ENCODE data around the gene IGSF21.

Gene IGSF21

DNA sequence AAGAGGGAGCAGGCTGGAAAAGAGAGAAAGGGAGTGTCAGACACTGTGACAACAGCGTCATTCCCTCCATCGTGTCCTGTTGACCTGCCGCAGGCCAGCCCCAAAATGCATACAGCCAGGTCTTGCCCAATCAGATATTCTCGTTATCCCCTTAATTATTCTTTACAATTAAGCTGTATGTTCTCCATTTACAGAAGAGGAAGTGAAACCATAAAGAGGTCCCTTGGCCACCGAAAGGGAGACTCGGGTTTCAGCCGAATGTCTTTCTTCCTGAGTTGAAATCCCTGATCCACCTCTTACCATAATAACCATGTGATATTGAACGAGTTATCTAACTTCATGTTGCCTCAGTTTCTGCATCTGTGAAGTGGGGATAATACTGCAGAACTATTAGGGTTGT, 70.5 kb downstream of the IGSF21 start:
- no peak for DNase-seq (ENCODE audit: low read depth)

DNA sequence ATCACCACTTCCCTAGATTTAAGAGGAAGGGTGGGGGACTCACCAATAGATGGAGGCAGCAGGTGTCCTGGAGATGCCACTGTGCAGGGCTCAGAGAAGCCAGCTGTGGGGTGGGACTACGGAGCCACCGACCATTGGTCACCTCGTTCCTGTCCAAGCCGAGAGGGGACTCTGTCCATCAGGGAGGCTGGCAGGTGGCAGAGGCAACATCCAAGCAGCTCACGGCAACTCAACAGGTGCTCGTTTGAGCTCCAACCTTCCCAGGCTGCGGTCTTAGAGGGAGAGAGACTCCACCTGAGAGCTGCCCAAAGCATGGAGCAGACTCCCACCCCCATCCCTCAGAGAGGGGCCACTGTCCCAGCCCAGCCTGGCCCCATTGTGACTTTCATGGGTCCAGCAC, 71.4 kb downstream of the IGSF21 start:
- no peak for DNase-seq (ENCODE audit: low read depth)

DNA sequence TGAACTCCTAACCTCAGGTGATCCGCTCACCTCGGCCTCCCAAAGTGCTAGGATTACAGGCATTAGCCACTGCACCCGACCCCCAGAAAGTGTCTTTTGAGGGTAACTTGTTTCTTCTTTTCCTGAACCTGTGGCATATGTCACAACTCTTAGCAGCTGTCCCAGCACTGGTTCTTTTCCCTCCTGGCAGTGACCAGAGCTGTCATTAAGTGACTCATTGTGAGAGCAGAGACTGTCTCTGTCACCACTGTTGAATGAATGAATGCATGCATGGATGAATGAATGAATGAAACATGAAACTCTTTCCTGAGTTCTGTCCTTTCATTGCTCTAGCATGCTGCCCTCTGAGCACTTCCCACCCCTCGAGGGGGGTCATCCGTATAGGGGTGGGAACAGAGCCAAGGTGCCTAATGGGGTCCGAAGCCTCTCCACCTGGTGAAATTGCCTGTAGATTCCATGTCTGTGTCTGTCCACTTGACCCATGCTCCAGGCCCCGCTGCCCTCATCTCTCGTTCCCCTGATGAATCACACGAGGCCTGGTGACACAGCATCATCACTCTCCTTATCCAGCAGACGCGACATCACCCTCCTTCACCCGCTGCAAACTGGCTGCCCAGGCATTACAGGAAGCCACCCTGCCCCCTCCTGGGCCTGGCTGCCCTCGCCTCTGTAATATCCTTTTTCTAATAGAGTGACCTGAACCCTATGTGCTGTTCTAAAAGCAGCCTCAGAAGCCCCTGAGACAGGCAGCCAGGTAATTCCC, 75.0 kb downstream of the IGSF21 start:
- no peak for DNase-seq (ENCODE audit: low read depth)

DNA sequence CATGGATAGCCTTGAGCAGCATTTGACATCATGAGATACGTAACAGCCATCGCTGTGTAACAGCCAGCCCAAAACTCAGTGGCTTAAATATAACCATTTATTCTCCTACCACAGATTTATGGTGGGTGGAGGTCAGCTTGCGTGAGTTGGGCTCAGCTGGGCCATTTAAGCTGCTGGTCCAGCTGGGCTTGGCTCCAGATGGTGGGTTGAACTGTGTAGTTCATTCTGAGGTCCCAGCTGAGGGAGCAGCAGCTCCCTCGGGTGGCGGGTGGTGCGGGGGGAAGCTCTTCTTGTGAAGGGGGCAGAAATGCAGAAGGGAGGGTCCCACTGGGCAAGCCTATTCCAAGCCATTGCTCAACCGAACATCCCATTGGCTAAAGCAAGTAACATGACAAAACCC, 75.9 kb downstream of the IGSF21 start:
- no peak for DNase-seq (ENCODE audit: low read depth)

DNA sequence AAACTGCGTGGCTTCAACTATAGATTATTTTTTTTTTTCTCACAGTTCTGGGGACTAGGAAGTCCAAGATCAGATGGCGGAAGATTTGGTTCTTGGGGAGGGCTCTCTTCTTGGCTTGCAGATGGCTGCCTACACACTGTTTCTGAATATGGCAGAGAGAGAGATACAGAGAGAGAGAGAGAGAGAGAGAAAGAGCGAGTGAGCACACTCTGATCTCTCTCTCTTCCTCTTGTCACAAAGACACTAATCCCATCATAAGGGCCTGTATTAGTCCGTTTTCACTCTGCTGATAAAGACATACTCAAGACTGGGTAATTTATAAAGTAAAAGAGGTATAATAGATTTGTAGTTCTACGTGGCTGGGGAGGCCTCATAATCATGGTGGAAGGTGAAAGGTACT, 79.5 kb downstream of the IGSF21 start:
- DNase-seq (ENCODE audit: low read depth): no peak

DNA sequence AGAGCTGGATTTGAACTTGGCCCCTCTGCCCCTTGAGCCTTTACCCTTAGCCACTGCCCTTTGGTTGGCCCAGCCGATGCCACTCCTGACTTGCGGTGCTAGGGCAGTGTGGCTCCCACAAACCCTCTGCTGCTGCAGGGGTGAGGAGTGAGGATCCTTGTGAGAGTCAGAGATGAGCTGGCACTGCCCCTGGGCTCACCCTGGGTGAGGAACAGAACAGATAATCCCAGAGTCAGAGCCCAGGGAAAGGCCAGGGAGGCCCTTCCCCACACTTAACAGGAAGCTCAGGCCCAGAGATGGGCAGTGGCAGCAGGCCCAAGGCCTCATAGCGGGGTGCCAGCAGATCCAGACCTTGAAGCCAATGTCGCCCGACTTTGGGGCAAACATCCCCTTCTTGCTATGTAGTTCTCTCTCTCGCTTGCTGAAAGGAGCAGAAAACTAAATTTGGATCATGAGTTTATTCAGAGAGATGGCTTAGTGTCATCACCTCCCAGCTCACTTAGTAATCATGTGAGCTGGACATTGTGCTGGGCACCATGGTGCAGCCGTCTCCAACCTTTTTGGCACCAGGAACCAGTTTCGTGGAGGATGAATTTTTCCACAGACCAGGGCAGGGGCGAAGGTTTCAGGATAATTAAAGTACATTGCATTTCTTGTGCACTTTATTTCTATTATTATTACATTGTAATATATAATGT, 81.4 kb downstream of the IGSF21 start:
- DNase-seq (ENCODE audit: low read depth): no peak

DNA sequence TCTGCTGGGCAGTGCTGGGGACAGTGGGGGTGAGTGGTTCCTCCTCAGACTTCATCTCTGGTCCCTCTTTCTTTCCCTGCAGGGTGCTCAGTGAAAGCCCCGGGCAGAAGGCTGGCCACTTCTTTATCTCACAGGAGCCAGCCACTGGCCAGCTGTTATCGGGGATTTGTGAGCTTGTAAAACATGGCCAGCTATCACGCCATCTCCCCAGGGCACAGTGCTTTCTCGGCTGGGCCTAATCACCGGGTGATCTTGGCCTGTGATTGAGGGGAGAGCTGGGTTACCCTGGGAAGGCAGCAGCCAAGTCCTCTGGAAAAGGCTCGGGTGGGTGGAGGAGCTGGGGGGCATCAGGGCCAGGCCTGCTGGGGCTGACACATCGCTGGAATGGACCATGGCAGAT, 83.0 kb downstream of the IGSF21 start:
- DNase-seq (ENCODE audit: low read depth): no peak

DNA sequence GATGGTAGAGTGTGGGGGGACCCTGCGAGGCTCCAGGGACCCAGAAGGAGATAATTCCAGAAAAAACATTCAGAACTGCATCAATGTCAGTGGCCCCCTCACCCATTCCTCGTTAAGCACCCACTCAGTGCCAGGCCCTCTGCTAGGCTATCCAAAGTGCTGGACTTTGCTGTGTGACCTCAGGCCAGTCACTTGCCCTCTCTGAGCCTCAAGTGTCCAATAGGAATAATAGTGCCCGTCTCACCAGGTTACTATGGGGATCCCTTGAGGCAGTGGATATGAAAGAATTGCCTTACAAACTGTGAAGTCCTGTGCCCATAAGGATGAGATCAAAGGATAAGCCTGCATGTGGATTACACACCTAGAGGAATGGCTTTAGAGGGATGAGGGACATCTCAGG, 83.4 kb downstream of the IGSF21 start:
- no peak for DNase-seq (ENCODE audit: low read depth)

DNA sequence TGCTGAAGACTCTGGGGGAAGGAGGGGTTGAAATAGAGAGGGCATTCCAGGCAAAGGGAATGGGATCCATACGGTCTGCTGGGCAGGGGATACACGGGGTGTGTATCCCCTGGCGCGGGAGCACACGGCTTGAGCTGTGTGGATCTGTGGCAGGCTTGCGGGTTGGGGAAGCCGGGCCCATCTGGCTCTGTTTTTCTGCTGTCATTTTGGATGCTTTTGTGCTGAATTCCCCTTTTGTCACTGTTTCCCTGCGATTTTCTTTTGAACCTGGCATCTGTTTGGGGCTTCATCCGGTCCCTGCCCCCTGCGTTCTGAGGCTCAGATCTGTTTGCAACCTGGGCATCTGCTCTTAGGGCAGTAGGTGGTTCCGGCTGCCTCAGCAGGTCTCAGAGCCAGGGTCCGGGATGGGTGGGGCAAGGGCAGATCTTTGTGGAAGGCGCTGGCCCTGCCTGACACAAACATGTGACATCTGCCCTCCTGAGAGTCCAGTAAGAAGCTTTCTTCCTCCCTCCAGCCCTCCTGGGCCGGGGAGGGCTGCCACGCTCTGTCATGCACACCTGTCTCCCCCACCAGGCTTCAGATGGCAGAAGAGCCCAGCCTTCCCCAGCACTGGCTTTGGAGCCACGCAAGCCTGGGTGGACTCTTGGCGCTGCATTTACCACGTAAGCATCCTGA, 84.0 kb downstream of the IGSF21 start:
- no peak for DNase-seq (ENCODE audit: low read depth)

DNA sequence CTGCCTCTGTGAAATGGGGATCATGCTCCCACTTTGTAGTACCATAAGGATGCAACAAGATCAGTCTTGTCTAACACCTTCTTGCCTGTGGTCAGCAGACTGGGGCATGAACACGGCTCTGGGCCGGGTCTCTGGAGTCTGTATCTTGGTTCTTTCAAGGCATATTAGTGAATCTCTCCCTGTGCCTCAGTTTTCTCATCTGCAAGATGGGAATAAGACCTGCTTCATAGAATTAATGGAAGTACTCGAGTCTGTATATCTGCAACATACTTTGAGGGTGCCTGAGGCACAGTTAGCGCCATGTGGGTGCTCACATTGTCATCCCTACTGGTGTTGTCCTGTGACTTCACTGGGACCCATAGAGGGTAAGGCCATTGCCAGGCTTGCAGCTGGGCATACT, 84.6 kb downstream of the IGSF21 start:
- no peak for DNase-seq (ENCODE audit: low read depth)

DNA sequence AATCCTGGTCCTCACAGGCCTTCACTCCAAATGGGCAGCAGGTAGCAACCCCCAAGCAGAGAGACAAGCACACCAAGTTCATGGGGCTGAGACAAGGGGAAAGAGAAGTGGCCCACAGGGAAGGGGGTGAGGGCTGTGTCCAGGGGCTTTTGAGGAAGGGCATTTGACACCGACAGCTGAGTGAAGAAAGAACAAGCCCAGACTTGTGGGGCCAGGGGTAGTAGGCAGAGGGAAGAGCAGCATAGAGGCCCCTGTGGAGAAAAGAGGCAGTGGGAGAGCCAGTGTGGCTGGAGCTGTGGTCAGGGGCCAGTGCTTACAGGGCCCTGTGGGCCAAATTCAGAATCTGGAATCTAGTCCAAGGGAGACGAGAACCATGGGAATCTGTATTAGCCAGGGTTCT, 85.4 kb downstream of the IGSF21 start:
- no peak for DNase-seq (ENCODE audit: low read depth)

DNA sequence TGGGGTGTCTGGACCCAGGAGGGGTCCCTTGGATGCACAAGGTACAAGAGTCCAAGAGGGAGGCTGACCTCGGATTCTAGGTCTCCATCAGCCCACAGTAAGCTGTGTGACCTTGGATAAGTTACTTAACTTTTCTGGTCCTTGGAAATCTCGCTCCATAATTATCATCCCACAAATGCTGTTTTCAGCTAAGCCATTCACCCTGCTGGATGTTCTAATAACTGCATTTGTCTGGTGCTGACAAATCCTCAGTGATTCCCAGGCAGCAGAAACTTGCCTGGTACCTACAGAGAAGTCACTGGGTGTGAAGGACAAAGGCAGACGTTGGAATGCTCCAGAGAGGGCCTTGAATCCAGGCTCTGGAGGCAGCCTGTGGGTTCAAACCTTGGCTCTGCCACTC, 89.7 kb downstream of the IGSF21 start:
- DNase-seq (ENCODE audit: low read depth): no peak

DNA sequence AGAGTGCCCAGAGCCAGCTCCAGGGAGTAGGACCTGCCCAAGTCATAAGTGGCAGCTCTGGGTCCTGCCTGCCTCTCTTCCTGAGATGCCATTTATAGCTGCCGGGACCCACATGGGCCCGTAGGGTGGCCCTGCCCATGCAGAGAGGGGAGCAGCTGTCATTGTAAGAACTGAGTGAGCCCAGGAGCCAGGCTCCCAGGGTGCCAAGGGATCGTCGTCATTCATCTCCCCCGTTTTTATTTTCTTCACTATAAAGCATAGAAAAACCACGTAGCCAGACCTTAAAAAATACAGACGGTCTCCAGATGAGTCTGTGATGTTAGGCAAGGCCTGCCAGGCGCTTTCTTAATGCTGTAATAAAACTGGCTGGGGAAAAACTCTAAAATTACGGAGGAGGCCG, 90.7 kb downstream of the IGSF21 start:
- no peak for DNase-seq (ENCODE audit: low read depth)

DNA sequence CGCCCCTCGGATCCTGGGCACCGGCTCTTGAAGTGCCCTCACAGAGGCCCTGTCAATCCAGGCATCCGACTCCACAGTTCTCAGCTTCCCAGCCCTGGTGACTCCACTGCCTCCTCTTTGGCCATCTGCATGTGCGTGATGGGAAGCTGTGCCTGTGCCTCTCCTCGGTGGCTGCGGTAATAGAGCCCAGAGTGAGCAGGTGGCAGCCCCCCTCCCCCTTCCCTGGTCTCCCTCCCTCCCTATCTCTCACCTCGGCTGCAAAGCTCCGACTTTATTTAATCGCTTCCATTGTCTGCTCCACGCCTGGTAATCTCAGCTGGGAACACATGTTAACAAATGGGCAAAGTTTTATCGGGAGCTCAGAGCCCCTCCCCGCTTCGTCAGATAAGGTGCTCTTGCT, 91.9 kb downstream of the IGSF21 start:
- no peak for DNase-seq (ENCODE audit: low read depth)

DNA sequence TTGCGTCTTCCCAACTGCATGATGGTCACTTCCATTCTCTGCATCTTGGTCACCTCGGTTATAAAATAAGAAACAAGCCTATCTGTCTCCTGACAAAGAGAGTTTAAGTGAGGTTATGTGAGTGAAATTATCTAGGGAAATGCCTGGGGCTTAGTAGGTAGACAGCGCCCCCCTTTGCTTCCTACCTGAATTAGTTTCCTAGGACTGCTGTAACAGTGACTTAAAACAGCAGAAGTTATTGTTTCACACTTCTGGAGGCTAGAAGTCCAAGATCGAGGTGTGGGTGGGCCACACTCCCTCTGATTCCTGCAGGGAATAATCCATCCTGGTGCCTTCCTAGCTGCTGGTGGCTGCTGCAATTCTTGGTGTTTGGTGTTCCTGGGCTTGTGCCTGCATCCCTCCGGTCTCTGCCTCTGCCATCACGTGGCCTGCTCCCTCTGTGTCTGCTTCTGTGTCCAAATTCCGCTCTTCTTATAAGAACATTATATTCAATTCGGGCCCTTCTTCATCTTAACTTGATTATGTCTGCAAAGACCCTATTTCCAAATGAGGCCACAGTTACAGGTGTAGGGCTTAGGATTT, 92.6 kb downstream of the IGSF21 start:
- no peak for DNase-seq (ENCODE audit: low read depth)

DNA sequence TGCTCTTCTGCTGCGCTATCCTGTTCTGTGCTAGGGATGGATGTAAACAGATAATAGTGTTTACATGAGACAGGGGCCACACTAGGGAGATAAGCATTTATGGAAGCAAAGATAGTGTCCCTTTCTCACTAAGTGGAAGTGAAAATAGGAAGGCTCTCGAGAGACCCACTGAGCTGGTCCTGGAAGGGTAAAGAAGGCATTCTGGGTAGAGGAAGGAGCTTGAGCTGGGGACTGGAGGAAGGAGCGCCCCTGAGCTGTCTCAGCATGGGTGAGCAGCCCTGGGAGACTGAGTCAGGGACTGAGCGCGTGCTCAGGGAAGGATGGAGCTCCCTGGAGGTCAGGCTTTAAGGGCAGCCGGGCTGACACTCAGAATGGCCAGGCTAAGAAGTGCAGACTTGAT, 93.3 kb downstream of the IGSF21 start:
- DNase-seq (ENCODE audit: low read depth): no peak

DNA sequence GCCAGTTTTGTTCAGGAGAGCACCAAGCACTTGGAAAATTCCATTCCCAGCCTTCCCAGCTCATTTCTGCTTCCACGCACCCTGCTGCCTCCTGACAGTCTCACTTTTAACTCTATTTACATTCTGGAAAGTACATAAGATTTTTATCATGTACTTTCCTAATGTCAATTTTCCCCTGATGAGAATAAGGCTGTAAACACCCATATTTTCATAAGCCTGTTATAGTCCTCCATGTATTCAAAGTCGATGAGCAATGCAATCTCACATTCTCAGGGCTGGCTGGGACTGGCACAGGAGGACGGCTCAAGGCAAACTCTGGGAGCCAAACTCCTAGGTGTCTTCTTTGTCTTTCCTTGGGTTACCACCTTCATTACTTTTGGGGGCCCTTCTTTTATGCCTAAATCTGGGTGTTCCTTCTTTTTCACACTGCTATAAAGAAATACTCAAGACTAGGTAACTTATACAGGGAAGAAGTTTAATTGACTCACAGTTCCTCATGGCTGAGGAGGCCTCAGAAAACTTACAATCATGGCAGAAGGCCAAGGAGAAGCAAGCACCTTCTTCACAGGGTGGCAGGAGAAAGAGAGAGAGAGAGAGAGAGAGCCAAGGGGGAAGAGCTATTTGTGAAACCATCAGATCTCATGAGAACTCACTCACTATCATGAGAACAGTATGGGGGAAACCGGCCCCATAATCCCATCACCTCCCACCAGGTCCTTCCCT, 94.6 kb downstream of the IGSF21 start:
- DNase-seq (ENCODE audit: low read depth): no peak

DNA sequence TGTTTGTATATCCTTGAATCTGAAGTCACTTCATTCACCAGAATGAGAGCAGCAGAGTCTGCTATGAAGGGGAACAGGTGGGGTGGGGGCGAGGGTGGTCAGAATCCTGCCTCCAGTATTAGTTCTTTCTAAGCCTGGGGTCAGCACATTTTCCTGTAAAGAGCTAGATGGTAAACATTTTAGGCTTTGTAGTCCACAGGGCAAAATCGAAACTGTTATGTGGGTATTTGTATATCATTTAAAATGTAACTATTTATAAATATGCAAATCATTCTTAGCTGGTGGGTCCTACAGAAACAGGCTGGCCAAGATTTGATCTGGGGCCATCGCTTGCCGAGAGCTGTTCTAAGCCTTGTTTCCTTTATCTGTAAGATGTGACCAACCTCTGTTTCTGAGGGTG, 96.0 kb downstream of the IGSF21 start:
- DNase-seq (ENCODE audit: low read depth): no peak

DNA sequence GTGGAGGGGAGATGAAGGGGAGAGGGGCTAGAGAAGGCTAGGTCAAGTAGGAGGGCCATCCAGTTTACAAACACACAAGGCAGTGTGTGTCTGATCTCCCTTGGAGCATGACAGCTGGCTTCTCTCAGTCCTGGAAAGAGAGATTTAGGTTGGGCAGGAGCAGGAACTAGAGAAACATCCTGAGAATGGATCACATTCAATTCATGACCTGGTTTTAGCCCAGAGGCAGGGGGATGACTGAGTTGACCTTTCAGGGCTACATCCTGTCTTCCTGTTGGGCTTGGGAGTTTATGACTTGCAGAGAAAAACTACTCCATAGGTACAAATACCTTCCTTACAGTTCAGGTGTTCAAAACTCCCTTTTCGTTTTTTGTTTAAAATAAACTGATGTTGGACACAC, 97.0 kb downstream of the IGSF21 start:
- DNase-seq (ENCODE audit: low read depth): no peak

DNA sequence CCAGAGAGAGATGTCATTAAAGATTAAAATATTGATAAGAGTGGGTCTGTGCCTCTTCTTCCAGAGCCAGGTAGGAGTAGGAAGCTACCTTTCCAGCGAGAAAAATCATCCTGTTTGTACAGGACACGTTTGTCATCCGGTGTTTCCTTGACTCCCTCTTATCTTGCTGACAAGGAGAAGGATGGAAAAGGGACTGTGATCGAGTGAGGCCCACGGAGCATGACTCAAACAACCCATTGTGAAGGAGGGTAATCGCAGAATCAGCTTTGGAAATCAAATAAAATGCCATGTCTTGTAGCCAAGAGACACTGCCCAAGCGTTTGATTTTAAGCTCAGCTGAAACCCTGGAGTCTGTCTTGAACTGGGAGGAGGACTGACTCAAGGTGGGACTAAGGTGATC, 97.7 kb downstream of the IGSF21 start:
- DNase-seq (ENCODE audit: low read depth): no peak

DNA sequence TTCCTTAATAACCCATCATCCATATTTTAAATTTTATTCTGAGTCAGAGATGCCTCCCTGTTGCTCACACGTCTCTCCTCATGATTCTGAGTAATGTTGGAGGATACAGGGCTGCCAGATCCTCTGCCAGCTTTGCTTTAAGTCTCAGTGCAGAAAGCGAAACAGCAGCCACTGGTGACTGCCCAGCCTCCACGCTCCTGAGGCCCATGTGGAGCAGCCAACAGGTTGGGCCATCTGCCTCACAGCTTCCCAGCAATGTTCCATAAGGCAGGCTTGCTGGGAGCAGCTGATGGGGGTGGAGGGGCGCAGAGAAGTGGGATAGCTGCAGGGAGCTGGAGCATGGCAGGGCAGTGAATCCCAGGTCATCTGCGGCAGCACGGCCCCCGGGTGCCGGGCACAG, 104.2 kb downstream of the IGSF21 start:
- DNase-seq (ENCODE audit: low read depth): no peak

DNA sequence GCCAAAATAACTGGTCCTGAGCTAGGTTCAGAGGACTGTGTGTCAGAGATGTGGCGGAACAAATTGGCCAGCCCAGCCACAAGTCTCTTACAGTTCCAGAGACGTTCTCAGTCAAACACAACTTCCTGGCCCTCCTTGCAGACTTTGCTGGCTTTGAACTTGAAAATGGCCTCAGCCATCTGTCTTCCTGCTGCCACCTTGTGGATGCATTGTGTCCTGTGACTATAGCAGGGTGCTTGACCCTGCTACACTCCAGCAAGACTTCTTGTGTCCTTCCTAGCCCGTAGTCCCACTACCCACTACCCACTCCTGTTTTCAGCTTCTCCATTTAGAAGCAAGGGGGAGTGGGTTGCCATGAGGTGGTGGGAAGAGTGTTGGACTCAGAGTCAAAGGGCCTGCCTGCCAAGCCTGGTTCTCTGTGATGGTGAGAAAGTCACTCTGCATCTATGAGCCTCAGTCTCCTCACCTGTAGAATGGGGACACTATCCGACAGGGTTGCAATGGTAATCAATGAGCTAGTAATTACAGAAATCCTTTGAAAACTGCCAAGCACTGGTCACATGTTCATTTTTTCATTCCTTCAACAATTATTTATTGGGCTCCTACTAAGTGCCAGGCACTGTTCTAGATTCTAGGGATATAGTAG, 109.9 kb downstream of the IGSF21 start:
- no peak for DNase-seq (ENCODE audit: low read depth)
